K562 (cell line): ENCODE data around the gene RASD1. TPM values are rescaled to one million over a fixed set of nuclear protein-coding genes. Genes with fewer than 3 reads are reported as not detected.

Source experiments
- ATAC-seq: fragments of 200-7000 bp; cut with Tn5 transposase; 3 replicates; pipeline ENCODE4 v1.9.1; 2020; ENCODE audit warnings: moderate library complexity
- BruUV-seq: library from RNA; stranded (reverse); fragments of 400-500 nt; replicated peaks from 2 replicates; lab custom pipeline; 2021; lab: Mats Ljungman, UMichigan
- CTCF ChIA-PET: fragments of 300-600 bp; formaldehyde crosslinking; extraction: SDS; loops from one replicate; lab custom pipeline; 2021; ENCODE audit warnings: low intra/inter-chr PET ratio; lab: Yijun Ruan, JAX
- POLR2A ChIA-PET: fragments of 300-600, 350-650 bp; sonication (Branson Sonifier 250); formaldehyde crosslinking; extraction: SDS; loops from one replicate; lab custom pipeline; 2021; ENCODE audit warnings: antibody characterized with exemption, inconsistent platforms; lab: Yijun Ruan, JAX
- DNase-seq, 4 experiments: peaks; one replicate each; pipeline versions ENCODE4 v3.0.0 to v3.0.0-alpha.2; 2011 to 2018; ENCODE audit warnings: low spot score in 3 of 4, mixed read lengths in 3 of 4; ENCODE audit errors: extremely low read depth in 1 of 4
- FAIRE-seq: peaks from 2 replicates; lab custom pipeline; 2011; peaks lifted over from hg19 to GRCh38; lab: Jason Lieb, UNC
- H2AFZ ChIP-seq: 2 replicates; pipeline ENCODE4 v1.6.0; 2011; ENCODE audit warnings: low read depth, low read length, control low read depth, inconsistent platforms
- H3K27ac ChIP-seq: fragments of 200-600 bp; 3 replicates; pipeline ENCODE4 v1.8.0; 2011; ENCODE audit warnings: low read depth, mild to moderate bottlenecking, control low read depth, inconsistent platforms, low read length, moderate library complexity, mixed read lengths; ENCODE audit errors: extremely low read depth
- H3K27me3 ChIP-seq, 2 experiments: fragments of 300-600 bp in 1 of 2; 2 replicates in 1 of 2; 3 replicates in 1 of 2; pipeline versions ENCODE4 v1.6.0 to v1.8.0; 2011; ENCODE audit warnings: inconsistent platforms in 2 of 2, low read length in 2 of 2, mild to moderate bottlenecking in 1 of 2, mixed read lengths in 1 of 2, moderate library complexity in 1 of 2; ENCODE audit not compliant: control insufficient read depth in 2 of 2, insufficient read depth in 2 of 2
- H3K36me3 ChIP-seq: fragments of 300-600 bp; 3 replicates; pipeline ENCODE4 v1.8.0; 2011; ENCODE audit warnings: mild to moderate bottlenecking, low read length, inconsistent platforms; ENCODE audit not compliant: control insufficient read depth, insufficient read depth
- H3K4me1 ChIP-seq, 2 experiments: fragments of 200-600 bp in 1 of 2; replicated peaks in 1 of 2; 2 replicates in 1 of 2; 3 replicates in 1 of 2; pipeline versions ENCODE4 v1.5.1 to v1.8.0; 2011; ENCODE audit warnings: inconsistent platforms in 2 of 2, low read length in 2 of 2, mild to moderate bottlenecking in 1 of 2, mixed read lengths in 1 of 2, moderate library complexity in 1 of 2; ENCODE audit not compliant: control insufficient read depth in 2 of 2, insufficient read depth in 2 of 2
- H3K4me2 ChIP-seq: 2 replicates; pipeline ENCODE4 v1.6.1; 2011; ENCODE audit warnings: low read length, control low read depth, inconsistent platforms, mixed read lengths; ENCODE audit not compliant: insufficient read depth
- H3K4me3 ChIP-seq: fragments of 200-600 bp; sonication (generic), shearing (Covaris generic); 2 replicates; pipeline ENCODE4 v1.5.1; 2016; ENCODE audit warnings: control low read depth, inconsistent platforms
- H3K79me2 ChIP-seq: fragments of 200-600 bp; 3 replicates; pipeline ENCODE4 v1.8.0; 2011; ENCODE audit warnings: low read length, inconsistent platforms; ENCODE audit not compliant: control insufficient read depth, insufficient read depth
- H3K9ac ChIP-seq, 2 experiments: 2 replicates each; pipeline versions ENCODE4 v1.6.0 to v1.6.1; 2011; ENCODE audit warnings: low read depth in 2 of 2, low read length in 2 of 2, control low read depth in 1 of 2, inconsistent platforms in 1 of 2, mild to moderate bottlenecking in 1 of 2, mixed read lengths in 1 of 2; ENCODE audit not compliant: insufficient read depth in 1 of 2
- H3K9me1 ChIP-seq: one replicate; pipeline ENCODE4 v1.6.0; 2011; ENCODE audit warnings: inconsistent platforms, mild to moderate bottlenecking, low read length, moderate library complexity; ENCODE audit not compliant: control insufficient read depth, insufficient read depth
- H3K9me3 ChIP-seq: replicated peaks from 2 replicates; pipeline ENCODE4 v1.5.1; 2011; ENCODE audit warnings: low read depth, low read length, inconsistent platforms; ENCODE audit not compliant: control insufficient read depth, insufficient read depth
- H4K20me1 ChIP-seq: replicated peaks from 2 replicates; pipeline ENCODE4 v1.6.1; 2011; ENCODE audit warnings: low read length, inconsistent platforms, mixed read lengths; ENCODE audit not compliant: control insufficient read depth, insufficient read depth
- BDP1 ChIP-seq: IDR thresholded peaks from 3 replicates; pipeline ENCODE4 v1.6.1; 2011; ENCODE audit not compliant: insufficient read length, insufficient read depth
- ILK ChIP-seq: fragments of 450-650 bp; IDR thresholded peaks from 2 replicates; pipeline ENCODE4 v1.6.1; 2016; ENCODE audit warnings: missing genetic modification characterization, low read depth, mild to moderate bottlenecking, missing compliant biosample characterization, moderate library complexity, borderline replicate concordance
- MIER1 ChIP-seq: fragments of 450-650 bp; IDR thresholded peaks from 2 replicates; pipeline ENCODE4 v1.6.1; 2016; ENCODE audit warnings: antibody characterized with exemption, mild to moderate bottlenecking, low read depth
- ZNF778 ChIP-seq: fragments of 450-650 bp; formaldehyde crosslinking; IDR thresholded peaks from 2 replicates; pipeline ENCODE4 v1.4.0; 2020; ENCODE audit warnings: mild to moderate bottlenecking, moderate library complexity
- WGBS: fragments of 100-300 bp; shearing (Covaris generic); methylation state at CpG from one replicate; pipeline ENCODE4 v1.1.6; 2016; ENCODE audit warnings: low coverage, mixed read lengths; ENCODE audit not compliant: insufficient coverage; ENCODE audit errors: missing lambda C conversion rate; 5-methylcytosine and 5-hydroxymethylcytosine counted together
- in situ Hi-C: fragments of 300-500 bp; cut with MboI; formaldehyde crosslinking; loops from 4 replicates; pipeline ENCODE4 v1.15.0; 2018; ENCODE audit warnings: inconsistent platforms, mixed read lengths
- intact Hi-C: fragments of 100-400 bp; cut with micrococcal nuclease; formaldehyde crosslinking; loops from 2 replicates; pipeline ENCODE4 v1.14.2; 2022
- polyA plus RNA-seq, 8 experiments: library from polyadenylated mRNA; depleted of rRNA in 4 of 8; stranded (reverse) in 5 of 8; unstranded in 3 of 8; fragments of >200 nt; fragmentation: Nextera tagmentation in 2 of 8; fragmentation: Illumina TruSeq in 1 of 8; extraction: Ambion mirVana in 2 of 8; extraction: Trizol in 1 of 8; gene quantifications; 2 replicates each; pipeline versions ENCODE4 v1.2.1 to v1.2.3, GENCODE V29; 2011 to 2014; ENCODE audit warnings: inconsistent platforms in 1 of 8, missing spikeins in 1 of 8
- total RNA-seq, 7 experiments: library from RNA; depleted of rRNA in 6 of 7; stranded (reverse); fragments of >200 nt in 6 of 7; fragmentation: Illumina TruSeq in 2 of 7; extraction: Trizol in 2 of 7; gene quantifications; 2 replicates each; pipeline versions ENCODE4 v1.2.1 to v1.2.3, GENCODE V29; 2011 to 2021; ENCODE audit warnings: low replicate concordance in 1 of 7
- TF ChIP-seq, protein P1 (sequence below): fragments of 450-650 bp; conservative IDR thresholded peaks from 2 replicates; pipeline ENCODE4 v1.6.1; 2016; ENCODE audit warnings: missing genetic modification characterization, low read depth, mild to moderate bottlenecking, missing compliant biosample characterization, moderate library complexity
- TF ChIP-seq, protein P2 (sequence below), 2 experiments: fragments of 150-350 bp in 1 of 2; IDR thresholded peaks; 2 replicates each; pipeline ENCODE4 v1.6.1; 2012 to 2016; ENCODE audit warnings: low read depth in 2 of 2, low read length in 2 of 2, mild to moderate bottlenecking in 1 of 2, moderate library complexity in 1 of 2

RASD1 gene
- total and polyA plus RNA-seq, 9 of the 15 experiments (the other 6 are each of a cell fraction or from before 2014, with no cell fraction given), result 0.11 TPM; not detected in 8

DNA sequence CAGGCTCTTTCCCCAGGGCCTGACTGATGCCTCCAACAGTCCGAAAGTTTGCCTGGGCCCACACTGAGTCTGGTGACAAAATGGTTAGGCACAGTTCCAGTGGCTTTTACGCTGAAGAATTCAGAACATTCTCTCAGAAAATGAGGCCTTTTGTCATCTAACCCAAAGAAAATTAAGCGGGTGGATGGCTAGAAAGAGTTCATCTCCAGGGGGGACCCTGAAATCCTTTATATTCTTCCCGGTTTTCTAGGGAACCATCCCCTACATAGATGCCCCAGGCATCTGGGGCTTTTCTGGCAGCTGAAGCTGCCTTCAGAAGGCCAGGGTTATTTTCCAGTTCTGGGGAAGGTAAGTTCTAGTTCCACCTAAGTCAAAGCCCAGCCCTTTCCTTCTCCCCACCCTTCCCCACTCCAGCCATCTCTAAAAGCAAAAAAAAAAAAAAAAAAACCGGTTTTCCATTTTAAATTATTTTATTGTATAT is 2.2 kb downstream of the RASD1 start:
- WGBS, result 93% methylated on average over 3 of the region's 5 CpGs
- H3K4me3 ChIP-seq, result no peak overlapping the region
- no peaks in the 10 kb centered on the region for H3K9me1 ChIP-seq
- ATAC-seq, result no peak
- no peak overlapping the region for H3K9ac ChIP-seq
- H3K27ac ChIP-seq, result no peak overlapping the region
- peaks cover 0 to 20% of the 10 kb centered on the region in 2 experiments; a peak in 3 of 5 replicates for H3K4me1 ChIP-seq
- no peaks in the 10 kb centered on the region; the same call in 2 of the 3 replicates for H3K79me2 ChIP-seq
- no peaks in the 10 kb centered on the region; a peak in 1 of 5 replicates for H3K27me3 ChIP-seq
- in situ Hi-C loops (no loop called here), intact Hi-C loops (no loop called here)
- no peak for FAIRE-seq
- TF ChIP-seq ZNF778 (CRISPR knock-in tag) (no peak), ILK (tag) (no peak), MIER1 (no peak), BDP1 (no peak)
- TF ChIP-seq, protein P1, sequence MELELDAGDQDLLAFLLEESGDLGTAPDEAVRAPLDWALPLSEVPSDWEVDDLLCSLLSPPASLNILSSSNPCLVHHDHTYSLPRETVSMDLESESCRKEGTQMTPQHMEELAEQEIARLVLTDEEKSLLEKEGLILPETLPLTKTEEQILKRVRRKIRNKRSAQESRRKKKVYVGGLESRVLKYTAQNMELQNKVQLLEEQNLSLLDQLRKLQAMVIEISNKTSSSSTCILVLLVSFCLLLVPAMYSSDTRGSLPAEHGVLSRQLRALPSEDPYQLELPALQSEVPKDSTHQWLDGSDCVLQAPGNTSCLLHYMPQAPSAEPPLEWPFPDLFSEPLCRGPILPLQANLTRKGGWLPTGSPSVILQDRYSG (tag), result no peak
- TF ChIP-seq, protein P2, sequence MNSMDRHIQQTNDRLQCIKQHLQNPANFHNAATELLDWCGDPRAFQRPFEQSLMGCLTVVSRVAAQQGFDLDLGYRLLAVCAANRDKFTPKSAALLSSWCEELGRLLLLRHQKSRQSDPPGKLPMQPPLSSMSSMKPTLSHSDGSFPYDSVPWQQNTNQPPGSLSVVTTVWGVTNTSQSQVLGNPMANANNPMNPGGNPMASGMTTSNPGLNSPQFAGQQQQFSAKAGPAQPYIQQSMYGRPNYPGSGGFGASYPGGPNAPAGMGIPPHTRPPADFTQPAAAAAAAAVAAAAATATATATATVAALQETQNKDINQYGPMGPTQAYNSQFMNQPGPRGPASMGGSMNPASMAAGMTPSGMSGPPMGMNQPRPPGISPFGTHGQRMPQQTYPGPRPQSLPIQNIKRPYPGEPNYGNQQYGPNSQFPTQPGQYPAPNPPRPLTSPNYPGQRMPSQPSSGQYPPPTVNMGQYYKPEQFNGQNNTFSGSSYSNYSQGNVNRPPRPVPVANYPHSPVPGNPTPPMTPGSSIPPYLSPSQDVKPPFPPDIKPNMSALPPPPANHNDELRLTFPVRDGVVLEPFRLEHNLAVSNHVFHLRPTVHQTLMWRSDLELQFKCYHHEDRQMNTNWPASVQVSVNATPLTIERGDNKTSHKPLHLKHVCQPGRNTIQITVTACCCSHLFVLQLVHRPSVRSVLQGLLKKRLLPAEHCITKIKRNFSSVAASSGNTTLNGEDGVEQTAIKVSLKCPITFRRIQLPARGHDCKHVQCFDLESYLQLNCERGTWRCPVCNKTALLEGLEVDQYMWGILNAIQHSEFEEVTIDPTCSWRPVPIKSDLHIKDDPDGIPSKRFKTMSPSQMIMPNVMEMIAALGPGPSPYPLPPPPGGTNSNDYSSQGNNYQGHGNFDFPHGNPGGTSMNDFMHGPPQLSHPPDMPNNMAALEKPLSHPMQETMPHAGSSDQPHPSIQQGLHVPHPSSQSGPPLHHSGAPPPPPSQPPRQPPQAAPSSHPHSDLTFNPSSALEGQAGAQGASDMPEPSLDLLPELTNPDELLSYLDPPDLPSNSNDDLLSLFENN (IDR thresholded peaks at IDR 0.05; ENCODE audit: low read depth in 2 of 2, low read length in 2 of 2), result no peak
- no peak overlapping the region for H2AFZ ChIP-seq
- ChIA-PET POLR2A (no interaction called here), CTCF (no interaction called here)
- H3K36me3 ChIP-seq, result peaks cover 37% of the 10 kb centered on the region; the same call in 2 of the 3 replicates
- H3K4me2 ChIP-seq, result no peak overlapping the region
- no peak for DNase-seq
- no peaks in the 10 kb centered on the region for H3K9me3 ChIP-seq
- H4K20me1 ChIP-seq, result no peaks in the 10 kb centered on the region
- BruUV-seq, result no TSS peak
